Medulla oblongata (tissue), 1 donor: ENCODE data around the gene MAN1A2.
A peak's percentile ranks its signal among the peaks of the same experiment; 100 is the strongest.

Experiments used
- DNase-seq: peaks from one replicate; pipeline ENCODE4 v3.0.0-alpha.2; 2015; ENCODE audit errors: extremely low spot score

MAN1A2 gene

DNA sequence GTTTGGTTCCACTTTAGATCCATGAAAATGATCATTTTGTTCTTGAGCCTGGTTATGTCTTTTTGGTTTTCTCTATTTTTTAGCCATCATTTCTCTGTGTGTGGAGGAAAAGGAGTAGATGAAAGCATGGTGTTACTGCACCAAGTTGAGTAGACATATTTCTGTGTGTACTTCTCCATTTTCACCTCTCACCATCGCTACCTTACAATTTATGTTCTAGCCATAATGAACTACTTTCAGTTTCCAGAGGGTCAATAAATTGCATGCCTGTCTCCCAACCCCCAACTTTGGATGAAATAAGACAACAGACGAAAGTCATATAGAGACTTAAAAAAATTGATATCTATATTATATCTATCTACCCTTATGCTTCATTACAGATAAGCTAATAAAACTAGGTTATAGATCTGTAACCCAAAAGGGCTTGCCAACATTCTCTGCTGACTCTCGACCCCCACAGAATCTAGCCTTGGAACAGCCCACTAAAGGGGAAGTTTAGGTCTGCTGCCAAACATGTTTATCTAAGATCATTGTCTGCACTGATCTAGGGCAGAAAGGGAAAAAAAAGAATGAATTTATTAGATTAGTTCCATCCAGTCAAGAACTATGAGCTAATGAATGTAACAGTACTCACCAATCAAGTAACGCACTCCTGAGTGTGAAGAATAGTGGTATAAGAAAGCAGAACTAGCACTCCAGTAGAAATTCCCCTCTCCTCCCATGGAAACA lies 7.5 kb upstream of the MAN1A2 start:
- DNase-seq, result no peak

DNA sequence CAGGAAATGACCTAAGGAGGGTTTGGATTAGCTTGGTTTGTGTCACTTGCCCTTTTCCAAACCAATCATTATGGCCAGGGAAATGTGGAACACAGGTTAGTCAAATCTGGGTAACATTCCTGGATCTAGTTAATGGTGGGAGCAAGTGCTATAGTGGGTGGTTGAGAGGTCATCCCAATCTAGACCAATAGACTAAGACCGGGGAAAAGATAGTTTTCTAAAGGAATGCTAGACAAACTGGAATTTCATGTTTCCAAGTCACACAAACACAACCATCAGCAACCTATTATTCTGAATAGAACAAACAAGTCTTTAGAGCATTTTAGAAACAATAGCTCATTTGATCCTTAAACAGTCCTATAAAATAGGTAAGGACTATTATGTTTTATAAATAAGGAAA lies 4.3 kb upstream of the MAN1A2 start:
- DNase-seq, result no peak

DNA sequence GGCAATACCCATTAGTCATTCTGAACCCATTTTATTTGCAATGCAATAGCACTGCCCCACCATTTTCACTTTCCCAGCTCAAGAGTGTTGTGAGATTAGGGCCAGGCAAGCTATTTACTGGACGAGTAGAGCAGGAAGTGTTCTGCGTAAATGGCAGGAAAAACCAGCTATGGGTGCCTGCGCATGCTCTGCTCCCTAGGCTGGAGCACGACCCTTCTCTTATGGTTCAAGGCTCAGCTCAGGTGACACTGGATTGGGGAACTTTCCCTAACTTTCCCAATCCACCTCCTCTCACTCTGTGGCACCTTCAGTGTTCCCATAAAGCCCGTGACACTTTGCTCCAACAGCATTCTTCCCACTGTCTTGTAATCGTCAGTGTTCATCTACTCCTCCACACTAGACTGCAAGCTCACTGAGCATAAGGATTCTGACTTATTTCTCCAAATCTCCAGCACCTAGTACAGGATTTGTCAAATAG lies 3.6 kb upstream of the MAN1A2 start:
- no peak for DNase-seq

DNA sequence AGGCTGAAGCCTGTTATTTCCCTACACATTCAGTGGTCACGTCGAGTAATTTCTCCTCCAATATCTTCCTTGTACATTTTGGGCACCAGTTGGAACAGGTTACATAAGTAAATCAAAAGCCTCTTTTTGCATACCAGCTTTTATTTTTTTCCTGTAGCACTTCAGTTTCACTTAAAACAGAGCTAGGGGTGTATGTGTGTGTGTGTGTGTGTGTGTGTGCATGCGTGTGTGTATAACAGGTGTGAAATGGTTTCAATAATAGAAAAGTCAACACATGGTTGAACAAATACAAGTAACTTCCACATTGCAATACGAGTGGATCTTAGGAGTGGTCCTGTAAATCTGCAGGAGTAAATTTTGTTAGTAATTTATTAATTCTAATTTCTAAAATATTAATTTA lies 3.0 kb upstream of the MAN1A2 start:
- DNase-seq, result peak; percentile 8

DNA sequence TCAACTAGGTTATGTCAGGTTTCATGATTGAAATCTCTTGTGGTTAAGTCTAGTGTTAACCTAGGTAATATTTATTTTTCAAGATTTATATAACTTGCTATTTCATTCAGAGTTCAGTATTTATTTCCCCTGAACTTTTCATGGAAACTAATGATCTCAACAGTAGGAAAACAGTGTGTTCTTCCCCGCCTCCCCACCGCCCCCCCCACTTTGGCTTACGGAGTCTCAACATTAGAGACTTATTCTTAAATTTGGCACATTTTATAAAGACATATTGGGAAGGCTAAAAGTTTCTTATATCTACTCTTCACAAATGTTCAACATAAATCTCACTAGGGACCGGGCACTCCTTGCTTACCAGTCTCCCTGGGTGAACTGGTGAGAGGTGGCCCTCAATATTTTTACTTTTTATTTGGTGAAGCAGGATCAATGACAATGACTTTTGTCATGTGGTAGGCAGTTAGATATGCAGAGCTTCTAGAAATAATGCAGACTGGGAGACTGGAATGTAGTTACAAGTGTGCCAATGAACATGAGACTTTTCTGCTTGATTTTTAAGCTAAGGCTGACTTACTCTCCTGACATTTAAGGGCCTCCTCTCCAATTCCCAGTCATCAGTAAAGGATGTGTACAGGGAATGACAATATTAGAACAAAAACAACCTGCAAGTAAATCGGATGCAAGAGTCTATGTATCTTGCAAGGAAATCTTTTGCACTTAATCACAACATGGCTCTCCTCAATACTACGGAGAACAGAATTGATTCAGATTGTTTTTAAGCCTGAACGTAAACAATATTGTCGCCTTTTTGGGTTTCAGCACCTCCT lies 1.7 kb upstream of the MAN1A2 start:
- DNase-seq, result peak; percentile 48

DNA sequence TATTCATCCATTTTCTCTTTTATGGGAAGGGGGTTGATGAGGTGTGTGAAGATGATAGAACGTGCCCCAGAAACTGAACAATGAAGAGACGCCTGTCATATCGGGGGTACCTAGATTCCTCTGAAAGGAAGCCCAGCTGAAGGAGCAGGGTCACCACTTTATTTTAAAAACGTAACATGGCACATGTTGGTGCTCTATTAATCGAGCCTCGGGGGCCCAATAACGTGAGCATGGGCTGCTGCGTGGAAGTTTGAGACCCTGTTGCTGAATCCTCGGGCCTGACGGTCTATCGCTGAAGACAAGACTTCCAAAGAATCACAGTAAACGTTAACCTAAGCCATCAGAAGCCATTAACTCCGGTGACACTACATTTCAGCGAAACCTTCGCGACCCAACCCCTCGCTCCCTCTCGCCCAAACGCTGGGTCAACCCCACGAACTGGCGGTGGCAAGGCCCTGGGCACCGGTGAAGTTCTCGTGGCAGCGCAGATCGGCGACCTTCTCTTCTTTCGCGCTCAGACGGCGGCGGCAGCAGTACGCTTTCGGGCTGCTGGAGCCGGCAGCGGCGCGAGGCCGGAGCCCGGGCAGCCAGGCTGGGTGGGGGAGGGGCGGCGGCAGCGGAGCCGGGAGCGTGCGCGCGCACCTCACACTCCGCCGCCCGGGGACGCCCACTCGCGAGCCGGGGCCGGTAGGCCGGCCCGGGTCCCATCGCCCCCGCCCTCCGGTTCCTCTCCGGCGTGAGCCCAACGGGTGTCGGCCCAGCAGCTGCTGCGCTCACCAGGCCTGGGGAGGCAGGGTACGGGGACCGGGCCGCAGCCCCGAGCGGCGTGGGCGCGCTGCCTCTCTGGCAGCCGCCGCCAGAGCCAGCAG lies 838 bp upstream of the MAN1A2 start:
- peak; percentile 79 for DNase-seq

DNA sequence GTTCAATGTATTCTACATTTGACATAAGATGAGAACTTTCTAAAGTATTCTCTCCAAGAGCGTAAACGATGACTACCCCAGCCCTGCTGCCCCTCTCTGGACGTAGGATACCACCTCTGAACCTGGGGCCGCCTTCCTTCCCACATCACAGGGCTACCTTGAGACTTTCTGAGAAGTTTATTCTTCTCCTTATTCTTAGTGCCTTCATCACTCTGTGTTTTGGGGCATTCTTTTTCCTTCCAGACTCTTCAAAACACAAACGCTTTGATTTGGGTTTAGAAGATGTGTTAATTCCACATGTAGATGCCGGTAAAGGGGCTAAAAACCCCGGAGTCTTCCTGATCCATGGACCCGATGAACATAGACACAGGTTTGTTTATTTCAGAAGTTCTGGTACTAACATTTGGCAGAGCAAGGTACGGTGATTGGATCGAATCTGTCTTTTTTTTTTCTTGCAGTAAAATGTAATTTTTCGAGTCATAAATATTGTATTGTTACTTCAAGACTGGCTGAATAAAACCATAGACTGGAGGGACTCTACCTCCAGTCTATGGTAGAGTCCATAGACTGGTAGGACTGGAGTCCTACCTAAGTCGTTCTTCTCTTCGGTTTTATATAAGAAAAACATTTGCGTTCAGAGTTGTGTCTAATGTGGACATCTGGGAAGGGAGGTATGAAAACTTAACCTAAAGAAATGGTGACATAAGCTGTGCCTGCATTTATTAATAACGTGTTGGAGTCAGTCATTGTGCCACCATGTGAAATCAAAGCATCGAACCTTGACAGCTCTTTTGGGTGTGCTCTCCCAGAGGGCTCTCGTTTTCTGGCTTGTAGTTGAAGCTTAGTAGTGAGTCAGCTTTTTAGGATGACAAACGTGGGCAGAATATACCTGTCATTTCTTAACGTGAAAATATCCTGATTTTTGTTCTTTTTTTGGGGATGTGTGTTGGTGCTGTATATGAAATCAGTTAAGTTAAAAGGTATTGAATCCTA lies 1.2 kb downstream of the MAN1A2 start:
- DNase-seq, result peak; percentile 30

DNA sequence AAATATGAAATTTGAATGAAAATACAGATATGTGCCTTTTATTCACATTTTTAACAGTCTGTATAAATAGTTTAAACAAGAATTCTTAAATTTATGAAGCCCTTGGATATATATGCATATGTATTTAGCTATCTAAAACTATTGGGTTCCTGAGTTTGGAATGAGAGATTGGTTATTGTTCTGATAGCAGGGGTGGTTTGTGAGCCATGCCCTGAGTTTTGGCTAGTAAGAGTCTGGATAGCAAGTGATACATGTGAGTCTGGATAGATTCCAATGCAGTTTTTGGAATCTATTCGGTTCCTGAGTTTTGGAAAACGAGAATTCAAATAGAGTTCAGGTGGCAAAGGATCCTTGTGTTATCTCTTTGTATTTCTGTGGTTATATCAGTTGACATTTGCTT lies 2.8 kb downstream of the MAN1A2 start:
- peak; percentile 12 for DNase-seq

DNA sequence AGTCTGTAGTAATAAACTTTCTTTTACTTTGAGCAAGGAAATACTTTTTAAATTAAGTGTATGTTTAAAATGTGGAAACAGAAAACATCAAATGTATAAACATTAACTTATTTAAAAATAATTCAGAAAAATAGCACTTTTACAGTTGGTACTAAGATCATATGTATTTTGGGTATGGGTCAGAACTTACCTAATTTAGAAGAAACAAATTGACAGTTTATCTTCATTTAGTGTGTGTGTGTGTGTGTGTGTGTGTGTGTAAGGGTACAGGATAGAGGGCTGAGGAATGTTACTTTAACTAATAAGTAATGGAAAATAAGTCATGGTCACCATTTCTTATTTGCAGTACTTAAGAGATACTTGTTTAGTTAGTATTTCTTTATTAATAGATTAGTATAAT lies 3.3 kb downstream of the MAN1A2 start:
- no peak for DNase-seq

DNA sequence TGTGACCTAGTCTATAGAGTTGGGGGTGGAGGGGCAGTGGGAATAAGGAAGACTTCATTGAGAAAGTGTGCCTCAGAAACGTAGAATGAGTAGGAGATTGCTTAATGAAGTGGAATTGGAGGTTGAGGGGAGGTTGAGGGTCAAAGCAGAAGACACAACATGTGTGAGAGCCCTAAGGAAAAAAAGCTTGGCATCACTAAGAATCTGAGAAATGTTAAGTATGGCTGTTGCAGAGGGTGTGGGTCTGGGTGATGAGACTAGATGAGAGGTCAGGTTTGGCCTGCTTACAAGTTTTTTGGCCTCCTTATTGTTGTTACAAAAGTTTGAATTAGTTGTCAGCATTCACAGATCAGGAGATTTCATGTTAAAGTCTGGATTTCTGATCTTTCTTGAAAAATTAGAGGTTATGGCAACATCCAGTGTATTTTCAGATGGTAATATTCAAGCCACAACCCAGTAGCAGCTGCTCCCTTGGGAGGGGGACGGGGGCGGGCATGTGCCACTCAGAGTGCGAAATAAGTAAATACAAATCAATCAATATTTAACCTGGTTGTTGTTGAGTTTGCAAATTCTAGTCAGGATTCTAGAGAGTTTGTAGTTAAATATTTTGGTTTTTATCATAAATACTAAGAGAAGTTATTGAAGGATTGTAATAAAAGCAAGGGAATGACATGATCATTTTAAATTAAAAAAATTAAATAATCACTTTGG lies 4.3 kb downstream of the MAN1A2 start:
- no peak for DNase-seq

DNA sequence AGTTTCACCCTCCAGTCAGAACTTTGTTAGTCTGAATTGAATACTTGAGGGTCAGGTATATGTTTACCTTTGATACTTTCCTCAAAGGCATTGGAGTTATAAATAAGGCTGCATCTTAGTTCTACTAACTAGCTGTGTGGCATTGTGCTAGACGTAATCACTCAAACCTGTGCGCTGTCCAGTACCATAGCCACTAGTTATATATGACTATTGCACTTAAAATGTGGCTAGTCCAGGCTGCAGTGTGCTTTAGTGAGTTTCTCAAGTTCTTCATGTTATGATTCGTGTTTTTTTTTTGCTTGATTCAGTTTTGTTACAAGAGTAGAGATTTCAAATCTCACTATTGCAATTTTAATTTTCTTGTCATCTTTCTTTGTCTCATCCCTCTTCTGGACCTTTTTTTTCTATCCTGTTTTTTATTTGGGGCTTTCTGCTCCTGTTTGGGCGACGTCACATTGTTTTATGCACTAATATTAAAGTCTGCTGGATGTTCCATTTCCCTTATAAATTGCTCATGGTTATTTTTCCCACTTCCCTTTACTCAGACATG lies 5.7 kb downstream of the MAN1A2 start:
- no peak for DNase-seq

DNA sequence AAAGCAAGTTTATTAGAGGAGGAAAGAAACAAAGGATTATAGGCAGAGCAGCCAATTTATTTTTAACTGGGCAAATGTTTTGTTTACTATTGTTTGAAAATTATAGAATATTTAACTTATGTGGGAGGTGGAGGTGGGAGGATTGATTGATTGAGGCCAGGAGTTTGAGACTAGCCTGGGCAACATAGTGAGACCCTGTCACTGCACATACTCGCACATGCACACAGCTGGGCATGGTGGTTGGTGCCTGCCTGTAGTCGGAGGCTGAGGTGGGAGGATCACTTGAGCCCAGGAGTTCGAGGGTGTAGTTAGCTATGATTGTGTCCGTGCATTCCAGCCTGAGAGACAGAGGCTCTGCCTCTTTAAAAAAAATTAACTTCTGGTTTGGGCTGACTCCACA lies 6.7 kb downstream of the MAN1A2 start:
- no peak for DNase-seq

DNA sequence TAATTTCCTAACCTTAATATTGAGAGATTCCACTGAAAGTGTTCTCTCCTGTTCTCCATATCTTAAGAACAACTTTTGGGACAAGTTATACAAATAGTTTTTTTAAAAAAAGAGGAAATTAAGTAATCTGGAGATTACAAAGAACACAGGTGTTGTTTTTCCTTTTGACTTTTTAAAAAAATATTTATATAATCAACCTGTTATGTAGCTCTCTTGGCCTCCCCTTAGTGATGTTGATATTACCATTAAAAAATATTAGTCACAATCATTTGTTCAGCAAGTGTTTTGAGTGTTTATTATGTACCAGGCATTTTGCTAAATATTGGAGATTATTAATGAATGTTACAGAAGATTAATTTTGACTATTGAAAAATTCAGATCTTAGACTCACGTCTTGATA lies 8.1 kb downstream of the MAN1A2 start:
- no peak for DNase-seq

DNA sequence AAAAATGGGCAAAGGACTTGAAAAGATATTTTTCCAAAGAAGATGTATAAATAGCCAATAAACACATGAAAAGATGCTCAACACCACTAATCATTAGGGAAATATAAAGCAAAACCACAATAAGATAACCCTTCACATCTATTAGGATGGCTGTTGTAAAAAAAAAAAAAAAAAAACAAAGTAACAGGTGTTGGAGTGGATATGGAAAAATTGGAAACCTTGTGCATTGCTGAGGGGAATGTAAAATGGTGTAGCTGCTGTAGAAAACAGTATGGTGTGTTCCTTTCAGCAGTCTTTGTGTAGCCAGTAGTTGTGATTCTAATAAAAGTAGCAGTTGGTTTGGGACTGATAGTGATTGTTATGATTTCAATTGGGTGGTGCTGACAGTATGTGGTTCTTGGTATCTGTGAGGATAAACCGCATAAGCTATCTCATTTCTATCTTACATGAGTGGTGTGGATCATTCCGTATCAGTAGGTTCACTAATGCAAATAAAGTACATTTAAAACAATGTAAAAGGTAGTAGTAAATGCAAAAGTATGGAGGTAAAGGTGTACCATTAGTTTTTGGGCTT lies 19.9 kb downstream of the MAN1A2 start:
- DNase-seq, result no peak

DNA sequence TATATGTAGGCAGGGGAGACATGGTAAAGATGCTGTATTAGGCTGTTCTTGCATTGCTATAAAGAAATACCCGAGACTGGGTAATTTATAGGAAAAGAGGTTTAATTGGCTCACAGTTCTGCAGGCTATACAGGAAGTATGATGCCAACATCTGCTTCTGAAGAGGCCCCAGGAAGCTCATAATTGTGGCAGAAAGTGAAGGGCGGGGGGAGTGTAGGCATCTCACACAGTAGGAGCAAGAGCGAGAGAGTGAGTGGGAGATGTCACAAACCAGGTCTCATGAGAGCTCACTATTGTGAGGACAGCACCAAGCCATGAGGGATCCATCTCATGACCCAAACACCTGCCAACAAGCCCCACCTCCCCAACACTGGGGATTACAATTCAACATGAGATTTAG lies 21.1 kb downstream of the MAN1A2 start:
- DNase-seq, result no peak

DNA sequence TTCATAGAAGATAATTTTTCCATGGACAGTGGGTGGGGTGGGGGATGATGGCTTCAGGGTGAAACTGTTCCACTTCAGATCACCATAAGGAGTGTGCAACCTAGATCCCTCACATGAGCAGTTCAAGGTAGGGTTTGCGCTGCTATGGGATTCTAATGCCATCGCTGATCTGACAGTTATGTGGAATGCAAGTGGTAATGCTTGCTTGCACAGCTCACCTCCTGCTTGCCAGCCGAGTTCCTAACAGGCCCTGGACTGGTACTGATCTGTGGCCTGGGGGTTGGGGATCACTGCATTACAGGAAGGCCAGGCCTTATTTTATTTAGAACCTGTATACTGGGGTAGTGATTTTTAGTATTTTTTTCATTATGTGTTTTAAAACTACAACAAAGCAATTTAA lies 22.0 kb downstream of the MAN1A2 start:
- no peak for DNase-seq

DNA sequence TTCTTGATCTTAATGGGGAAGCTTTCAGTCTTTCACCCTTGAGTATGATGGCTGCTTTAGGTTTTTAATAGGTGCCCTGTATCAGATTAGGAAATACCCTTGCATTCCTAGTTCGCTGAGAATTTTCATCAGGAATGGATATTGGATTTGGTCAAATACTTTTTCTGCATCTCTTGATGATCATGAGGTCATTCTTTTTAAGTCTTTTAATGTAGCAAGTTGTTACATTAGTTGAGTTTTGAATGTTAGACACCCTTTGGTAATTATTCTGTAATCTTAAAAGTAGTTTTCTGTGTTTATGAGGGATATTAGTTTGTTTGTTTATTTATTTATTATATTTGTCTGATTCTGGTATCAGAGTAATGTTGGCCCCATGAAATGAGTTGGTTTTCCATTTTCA lies 22.5 kb downstream of the MAN1A2 start:
- DNase-seq, result no peak

DNA sequence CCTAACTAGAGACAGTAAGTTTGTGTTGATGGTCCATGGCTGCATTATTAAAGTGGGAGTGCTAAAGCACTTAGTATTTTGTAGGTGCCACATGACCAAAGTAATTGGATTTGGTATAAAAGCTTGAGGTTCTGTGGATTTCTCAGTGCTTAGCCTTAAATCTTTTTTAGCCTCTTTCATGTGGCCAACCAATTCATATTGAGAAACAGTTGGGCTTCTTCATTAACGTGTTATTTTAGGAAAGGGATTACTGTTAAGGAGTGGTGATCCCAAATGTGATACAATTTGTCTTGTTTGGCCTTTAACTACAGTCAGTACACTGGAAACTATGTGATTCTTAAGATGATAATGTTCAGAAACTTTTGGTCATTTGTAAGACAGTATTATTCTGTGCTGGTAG lies 25.5 kb downstream of the MAN1A2 start:
- DNase-seq, result no peak

DNA sequence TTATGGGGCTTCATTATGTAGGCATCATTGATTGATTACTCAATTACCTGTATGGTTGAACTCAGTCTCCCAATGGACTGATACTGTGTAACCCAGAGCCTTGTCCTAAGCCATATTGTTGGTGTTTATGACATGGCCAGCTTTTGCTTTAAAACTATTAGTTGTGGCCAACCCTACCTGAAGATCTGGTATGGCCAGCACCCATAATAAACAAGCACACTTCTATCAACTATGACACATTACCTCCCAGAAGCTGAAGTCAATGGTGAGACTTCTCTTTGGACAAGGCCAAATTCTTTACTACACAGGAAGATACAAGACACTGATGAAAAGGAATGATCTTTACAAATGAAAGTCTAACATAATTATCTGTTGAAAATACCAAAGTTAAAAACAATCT lies 28.8 kb downstream of the MAN1A2 start:
- no peak for DNase-seq

DNA sequence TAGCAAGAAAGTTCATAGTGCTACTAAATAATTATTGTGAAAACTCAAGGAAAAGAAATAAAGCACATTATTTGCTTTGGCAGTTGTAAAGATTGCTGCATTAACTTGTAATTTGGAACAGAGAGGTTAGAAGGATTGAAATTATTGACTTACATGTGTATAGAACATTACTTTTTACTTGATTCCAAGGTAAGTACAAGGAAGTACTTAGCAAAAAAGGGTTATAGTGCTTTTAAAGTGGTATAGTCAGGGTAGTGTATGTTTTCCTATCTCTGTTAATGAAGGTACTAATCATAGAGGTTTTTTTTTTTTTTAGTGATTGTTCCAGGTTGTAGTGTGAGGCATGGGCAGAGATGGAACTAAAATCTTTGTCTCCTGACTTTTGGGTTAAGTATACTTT lies 29.4 kb downstream of the MAN1A2 start:
- no peak for DNase-seq
